ENCODE results near the gene ARHGEF10L. TPM values are rescaled to one million over a fixed set of nuclear protein-coding genes. Genes with fewer than 3 reads are reported as not detected.

The ARHGEF10L gene
- total RNA-seq, 2 donors from 2014 or later: 26.0 to 39.7 TPM

DNA sequence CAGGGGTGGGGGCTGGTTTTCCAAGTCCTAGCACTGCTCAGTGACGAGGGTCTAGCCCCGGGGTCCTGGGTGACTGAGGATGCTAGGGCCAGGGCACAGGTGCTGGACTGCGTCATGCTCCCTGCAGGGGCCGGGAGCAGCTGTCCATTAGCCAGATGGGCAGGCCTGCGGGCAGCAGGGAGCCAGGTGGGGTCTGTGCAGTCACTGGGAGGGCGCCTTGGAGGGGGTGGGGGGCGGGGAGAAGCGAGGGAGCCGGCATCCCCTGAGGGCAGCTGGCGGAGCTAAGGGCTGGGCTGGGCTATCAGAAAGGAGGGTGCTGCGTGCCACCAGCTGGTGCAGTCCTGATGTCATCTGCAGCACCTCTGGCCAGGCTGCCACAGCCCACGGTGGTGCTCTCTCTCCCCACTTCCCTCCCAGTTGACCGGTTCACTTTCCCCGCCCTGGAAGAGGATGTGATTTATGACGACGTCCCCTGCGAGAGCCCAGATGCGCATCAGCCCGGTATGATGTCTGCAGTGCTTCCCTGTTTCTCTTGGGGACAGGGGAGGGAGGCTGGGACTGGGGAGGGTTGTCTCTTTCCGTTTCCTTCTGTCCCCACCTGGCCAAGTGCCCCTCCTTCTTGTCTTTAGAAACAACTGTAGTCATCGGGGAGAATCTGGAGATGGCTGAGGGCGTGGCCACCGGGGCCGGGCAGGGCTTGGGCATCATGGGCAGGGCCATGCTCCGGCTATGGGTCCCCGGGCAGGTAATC lies 63.8 kb downstream of the ARHGEF10L start:
- WGBS: 62% methylated on average over 25 of the region's 26 CpGs
- H3K4me3 ChIP-seq: no peak overlapping the region
- no peaks in the 10 kb centered on the region for H3K36me3 ChIP-seq

DNA sequence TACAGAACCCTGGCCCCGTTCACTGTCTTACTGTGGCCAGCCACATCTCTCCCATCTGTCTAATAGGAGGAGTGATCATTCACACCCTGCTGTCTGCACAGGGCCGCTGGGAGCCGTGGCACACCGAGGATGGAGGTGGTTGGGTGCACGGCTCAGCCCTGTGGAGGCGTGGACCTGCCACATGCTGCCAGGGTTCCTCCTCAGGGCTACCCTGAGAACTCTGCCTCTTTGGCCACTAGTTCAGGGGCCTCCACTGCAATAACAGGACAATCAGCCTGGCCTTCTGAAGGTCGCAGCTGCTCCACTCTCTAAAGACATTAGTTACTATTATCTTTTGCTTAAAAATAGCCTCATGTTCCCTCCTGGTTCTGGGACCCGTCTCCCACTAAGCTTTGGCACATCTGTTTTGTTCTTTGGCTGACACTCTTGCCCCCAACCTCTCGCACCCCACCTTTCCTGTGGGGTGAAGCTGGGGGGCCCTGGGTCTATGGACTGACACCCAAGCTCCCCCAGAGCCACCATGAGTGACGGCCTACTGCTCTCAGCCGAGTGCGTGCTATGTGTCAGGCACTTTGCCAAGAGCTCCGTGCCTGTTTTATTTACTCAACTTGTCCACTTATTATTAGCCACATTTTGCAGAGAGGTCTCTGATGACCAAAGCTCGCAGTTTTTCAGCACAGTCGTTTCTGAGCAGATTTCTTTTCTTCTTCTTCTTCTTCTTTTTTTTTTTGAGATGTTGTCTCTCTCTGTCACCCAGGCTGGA lies 66.3 kb downstream of the ARHGEF10L start:
- Histone ChIP-seq H3K36me3 (peaks cover 0 to 3% of the 10 kb centered on the region in 2 donors), H3K9me3 (no peaks in the 10 kb centered on the region), H3K4me1 (replicated peaks) (no peaks in the 10 kb centered on the region), H3K4me3 (no peak overlapping the region), H3K27ac (peak overlapping the region; percentile 40 to 56), H3K27me3 (replicated peaks; ENCODE audit: insufficient read depth) (no peaks in the 10 kb centered on the region)
- WGBS: 58% methylated on average over 15 of the region's 15 CpGs
- TF ChIP-seq POLR2AphosphoS5 (IDR thresholded peaks at IDR 0.05): peak; percentile 27
- TF ChIP-seq POLR2A (IDR thresholded peaks at IDR 0.05): no peak
- intact Hi-C loops (cut with DNase I): loop anchor here (2.0 kb wide), 1 partner anchor 103 kb away; no protein-coding TSS in a partner anchor
- peak; percentile 50 for DNase-seq (ENCODE audit: low spot score)

More for the DNA sequence above, 63.8 kb downstream of the ARHGEF10L start:
- no peak for DNase-seq (ENCODE audit: low spot score)
- no peak overlapping the region for H3K27ac ChIP-seq
- TF ChIP-seq, protein P1, sequence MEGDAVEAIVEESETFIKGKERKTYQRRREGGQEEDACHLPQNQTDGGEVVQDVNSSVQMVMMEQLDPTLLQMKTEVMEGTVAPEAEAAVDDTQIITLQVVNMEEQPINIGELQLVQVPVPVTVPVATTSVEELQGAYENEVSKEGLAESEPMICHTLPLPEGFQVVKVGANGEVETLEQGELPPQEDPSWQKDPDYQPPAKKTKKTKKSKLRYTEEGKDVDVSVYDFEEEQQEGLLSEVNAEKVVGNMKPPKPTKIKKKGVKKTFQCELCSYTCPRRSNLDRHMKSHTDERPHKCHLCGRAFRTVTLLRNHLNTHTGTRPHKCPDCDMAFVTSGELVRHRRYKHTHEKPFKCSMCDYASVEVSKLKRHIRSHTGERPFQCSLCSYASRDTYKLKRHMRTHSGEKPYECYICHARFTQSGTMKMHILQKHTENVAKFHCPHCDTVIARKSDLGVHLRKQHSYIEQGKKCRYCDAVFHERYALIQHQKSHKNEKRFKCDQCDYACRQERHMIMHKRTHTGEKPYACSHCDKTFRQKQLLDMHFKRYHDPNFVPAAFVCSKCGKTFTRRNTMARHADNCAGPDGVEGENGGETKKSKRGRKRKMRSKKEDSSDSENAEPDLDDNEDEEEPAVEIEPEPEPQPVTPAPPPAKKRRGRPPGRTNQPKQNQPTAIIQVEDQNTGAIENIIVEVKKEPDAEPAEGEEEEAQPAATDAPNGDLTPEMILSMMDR (IDR thresholded peaks at IDR 0.05): no peak
- TF ChIP-seq POLR2AphosphoS5 (IDR thresholded peaks at IDR 0.05) (no peak), POLR2A (IDR thresholded peaks at IDR 0.05) (no peak)
- intact Hi-C loops (cut with DNase I): no loop called here
- H3K4me1 ChIP-seq (replicated peaks): no peaks in the 10 kb centered on the region
- H3K27me3 ChIP-seq (replicated peaks; ENCODE audit: insufficient read depth): no peaks in the 10 kb centered on the region
- no peaks in the 10 kb centered on the region for H3K9me3 ChIP-seq

- 56% methylated on average over 14 of the region's 14 CpGs for WGBS
- Histone ChIP-seq H3K4me3 (no peak overlapping the region), H3K4me1 (replicated peaks) (no peaks in the 10 kb centered on the region), H3K9me3 (no peaks in the 10 kb centered on the region), H3K27ac (peak overlapping the region; percentile 40 to 56), H3K27me3 (replicated peaks; ENCODE audit: insufficient read depth) (no peaks in the 10 kb centered on the region), H3K36me3 (peaks cover 0 to 7% of the 10 kb centered on the region in 2 donors)
- DNase-seq (ENCODE audit: low spot score): peak; percentile 66
- no peak for TF ChIP-seq POLR2A (IDR thresholded peaks at IDR 0.05)
- TF ChIP-seq, protein P1 (IDR thresholded peaks at IDR 0.05): peak; percentile 88 to 93 (median 92)
- TF ChIP-seq POLR2AphosphoS5 (IDR thresholded peaks at IDR 0.05): peak; percentile 28
- intact Hi-C loops (cut with DNase I): loop anchor here (2.0 kb wide), 1 partner anchor 104 kb away; no protein-coding TSS in a partner anchor
Observed at GRCh38 chr1:17606826-17607440, 67.4 kb downstream of the ARHGEF10L start.

GRCh38 chr1:17607644-17608581 lies 68.4 kb downstream of the ARHGEF10L start:
- H3K27ac ChIP-seq: no peak overlapping the region
- H3K9me3 ChIP-seq: no peaks in the 10 kb centered on the region
- TF ChIP-seq POLR2A (IDR thresholded peaks at IDR 0.05): no peak
- TF ChIP-seq, protein P1 (IDR thresholded peaks at IDR 0.05): no peak
- TF ChIP-seq POLR2AphosphoS5 (IDR thresholded peaks at IDR 0.05): no peak
- no peak overlapping the region for H3K4me3 ChIP-seq
- peaks cover 0 to 7% of the 10 kb centered on the region in 2 donors for H3K36me3 ChIP-seq
- no peak for DNase-seq (ENCODE audit: low spot score)
- intact Hi-C loops (cut with DNase I): loop anchor here (2.0 kb wide), 1 partner anchor 105 kb away; no protein-coding TSS in a partner anchor
- H3K4me1 ChIP-seq (replicated peaks): no peaks in the 10 kb centered on the region
- no peaks in the 10 kb centered on the region for H3K27me3 ChIP-seq (replicated peaks; ENCODE audit: insufficient read depth)
- 87% methylated on average over 34 of the region's 34 CpGs for WGBS

Measured in prostate gland (tissue), 2 donors.